HG03097 (cell line): ENCODE measurements around the gene PTPRT.

Experiments
- ATAC-seq: cut with Tn5 transposase; IDR thresholded peaks from one replicate; pipeline ENCODE4 v1.9.1; 2021; ENCODE audit not compliant: unreplicated experiment, low FRiP score

PTPRT gene

DNA sequence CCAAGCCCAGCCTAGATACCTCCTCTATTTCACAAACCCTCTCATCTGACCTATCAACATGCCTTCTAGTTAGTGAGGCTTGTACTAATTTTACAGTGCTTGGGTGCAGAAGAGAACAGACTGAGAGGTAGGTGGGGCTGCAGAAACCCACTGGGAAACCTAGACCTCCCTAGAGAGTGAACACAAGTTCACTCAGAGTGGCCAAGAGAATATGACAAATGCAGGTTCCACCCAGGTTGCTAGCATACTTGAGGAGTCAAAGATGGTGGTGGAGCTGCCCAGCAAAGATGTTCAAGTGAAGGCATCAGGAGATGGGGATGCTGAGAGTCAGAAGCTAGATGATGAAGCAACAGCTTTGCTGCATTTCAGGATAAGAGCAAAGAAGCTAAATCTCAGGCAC, 337.0 kb downstream of the PTPRT start:
- no peak for ATAC-seq

DNA sequence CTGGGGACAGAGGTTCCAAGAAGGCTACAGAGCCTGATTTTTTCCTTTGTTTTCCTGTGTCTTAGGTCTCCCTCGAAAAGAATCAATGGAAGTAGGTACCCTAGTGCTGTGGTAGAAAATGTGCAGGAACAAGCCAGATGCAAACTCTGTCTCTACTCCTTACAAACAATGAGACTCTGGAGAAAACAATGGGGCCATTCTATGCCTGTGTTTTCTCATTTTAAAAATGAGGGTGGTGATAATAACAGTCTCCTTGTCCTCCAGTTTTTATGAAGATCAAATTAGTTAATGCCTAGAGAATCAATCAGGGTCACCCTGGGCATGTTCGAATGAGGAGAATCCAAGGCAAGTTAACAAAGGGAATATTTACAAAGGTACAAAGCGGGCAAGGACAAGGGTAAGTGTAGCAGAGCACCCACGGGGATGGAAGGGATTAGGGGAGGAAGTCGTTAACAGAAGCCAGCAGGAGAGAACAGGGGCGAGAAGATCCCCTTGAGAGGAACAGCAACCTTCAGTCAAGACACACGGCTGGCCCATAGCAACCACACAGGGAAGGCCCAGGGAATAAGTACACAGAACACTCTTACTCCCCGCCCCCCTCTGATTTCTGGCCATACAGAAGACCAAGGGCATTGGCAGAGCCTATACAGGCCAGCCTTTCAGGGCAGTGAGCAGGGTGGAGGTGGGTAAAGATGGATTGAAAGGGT, 342.8 kb downstream of the PTPRT start:
- ATAC-seq: no peak

DNA sequence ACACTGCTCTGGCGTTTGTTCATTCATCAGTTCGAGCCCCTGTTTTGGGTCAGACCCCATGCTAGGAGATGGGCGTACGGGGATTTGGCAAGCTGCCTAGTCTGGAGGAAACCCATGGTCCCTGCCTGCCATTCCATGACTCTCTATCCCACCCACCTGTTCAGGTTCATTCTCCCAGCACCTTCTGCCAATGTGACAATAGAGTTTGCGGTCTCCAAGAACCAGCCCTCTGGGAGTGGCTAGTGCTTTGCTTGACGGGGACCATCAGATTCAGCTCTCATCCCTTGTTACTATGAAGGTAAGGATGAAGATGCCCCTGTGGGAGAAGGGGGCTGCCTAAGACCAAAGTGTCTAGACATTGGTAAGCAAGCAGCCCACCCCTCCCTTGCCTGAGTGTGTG, 345.0 kb downstream of the PTPRT start:
- ATAC-seq: no peak

DNA sequence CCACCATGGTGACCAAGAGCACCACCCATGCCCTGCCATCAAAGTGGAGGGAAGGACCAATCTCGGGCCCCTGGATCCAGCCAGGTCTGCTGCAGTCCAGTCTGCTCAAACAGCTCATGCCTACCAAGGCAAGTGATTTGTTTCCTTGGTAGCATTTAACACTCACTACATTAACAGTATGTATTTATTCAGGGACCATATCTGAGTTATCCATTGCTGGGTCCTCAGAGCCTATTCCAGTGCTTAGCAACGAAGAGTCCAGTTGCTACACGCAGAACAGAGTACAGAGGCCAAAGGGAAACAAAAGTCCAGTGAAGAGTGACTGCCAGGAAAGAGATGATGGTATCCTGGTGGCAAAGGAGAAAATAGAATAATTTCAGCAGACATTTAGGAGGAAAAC, 352.2 kb downstream of the PTPRT start:
- ATAC-seq: no peak

- ATAC-seq: no peak
Measured at GRCh38 chr20:42836339-42836738, 353.4 kb downstream of the PTPRT start.

- ATAC-seq: no peak
Measured at GRCh38 chr20:42807876-42808275, 381.8 kb downstream of the PTPRT start.

GRCh38 chr20:42795111-42795695, 394.5 kb downstream of the PTPRT start:
- ATAC-seq: no peak

DNA sequence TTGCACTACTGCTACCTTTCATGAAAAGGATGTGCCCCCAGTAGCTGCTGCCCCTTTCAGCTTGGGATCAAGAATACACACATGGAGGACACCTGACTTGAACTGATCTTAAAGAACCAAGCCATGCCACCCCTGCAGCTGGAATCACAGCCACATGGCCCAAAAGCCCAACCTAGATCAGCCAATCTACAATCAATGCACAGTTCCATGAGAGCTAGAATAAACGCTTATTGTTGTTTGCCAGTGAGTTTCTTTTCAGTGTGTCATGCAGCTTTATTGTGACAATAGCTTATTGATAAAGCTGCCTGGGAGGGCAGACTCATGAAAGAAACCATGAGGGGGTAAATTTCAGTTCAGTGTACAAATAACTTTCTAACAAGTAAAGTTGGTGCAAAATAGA, 397.7 kb downstream of the PTPRT start:
- ATAC-seq: no peak

DNA sequence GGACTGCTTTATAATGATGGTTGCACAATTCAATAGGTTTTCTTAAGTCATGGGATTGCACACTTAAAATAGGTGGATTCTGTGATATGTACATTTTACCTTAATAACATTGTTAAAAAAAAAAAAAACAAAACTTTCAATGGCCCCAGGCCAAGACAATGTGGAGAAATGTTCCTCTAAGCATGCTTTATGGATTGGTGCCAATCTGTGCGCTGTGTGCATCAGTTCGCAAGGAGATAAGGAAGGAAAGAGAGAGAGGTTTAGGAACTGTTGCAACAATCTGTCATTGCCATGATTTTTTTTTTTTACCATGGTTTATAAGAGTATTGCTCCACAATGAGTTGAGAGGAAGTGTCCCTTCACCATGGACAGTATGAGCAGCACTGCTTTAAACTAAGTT, 399.6 kb downstream of the PTPRT start:
- no peak for ATAC-seq

GRCh38 chr20:42788707-42789106, 401.0 kb downstream of the PTPRT start:
- ATAC-seq: no peak

DNA sequence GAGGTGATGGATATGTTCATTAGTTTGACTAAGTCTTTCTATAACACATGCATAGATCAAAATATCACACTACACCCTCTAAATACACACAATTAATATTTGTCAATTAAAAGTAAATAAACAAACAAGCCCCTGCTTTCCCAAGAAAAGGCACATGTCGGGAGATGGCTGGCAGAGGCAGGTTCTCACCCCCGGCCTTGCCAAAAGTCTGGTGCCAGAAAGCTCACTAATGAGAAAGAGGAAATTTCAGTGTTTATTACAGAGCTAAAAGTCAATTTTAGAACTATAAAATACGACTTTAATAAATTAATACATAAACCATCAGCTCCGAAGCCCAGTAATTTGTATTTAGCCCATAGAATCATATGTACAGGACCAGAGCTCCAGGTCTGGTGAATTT, 404.7 kb downstream of the PTPRT start:
- ATAC-seq: no peak

DNA sequence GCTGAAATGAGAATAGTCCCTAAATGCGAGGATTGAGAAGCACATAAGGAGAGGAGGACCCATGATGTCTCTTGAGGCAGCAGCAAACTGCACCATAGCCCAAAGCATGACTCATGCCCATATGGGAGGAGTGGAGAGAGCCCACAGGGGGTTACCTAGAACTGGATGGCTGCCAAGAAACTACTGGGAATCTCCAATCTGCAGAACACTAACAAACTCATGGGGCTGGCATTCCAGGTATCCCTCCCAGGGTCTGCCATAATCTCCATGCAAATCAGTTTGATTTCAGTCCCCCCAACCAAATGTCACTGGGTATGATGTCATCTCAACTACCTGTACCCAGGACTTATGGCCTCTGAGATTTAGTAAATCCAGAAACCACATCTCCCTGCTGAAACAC, 410.5 kb downstream of the PTPRT start:
- no peak for ATAC-seq

GRCh38 chr20:42775866-42776265, 413.8 kb downstream of the PTPRT start:
- ATAC-seq: no peak

DNA sequence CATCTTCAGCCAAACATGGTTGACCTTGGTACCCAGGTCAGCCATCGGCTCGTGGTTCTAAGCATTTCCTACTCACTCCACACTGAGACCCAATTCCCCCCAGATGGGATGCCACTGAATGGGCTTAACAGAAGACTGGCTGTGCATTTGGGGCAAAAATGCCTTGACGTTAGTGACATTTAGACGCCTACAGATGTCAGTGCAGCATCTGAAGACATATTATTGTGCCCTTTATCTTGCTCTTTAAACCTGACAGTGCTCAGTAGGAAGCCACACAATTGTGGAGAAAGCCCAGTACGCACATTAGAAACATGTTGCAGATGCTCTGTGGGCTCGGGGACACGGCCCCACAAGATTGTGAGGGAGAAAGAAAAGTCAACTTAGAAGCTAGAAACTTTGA, 414.7 kb downstream of the PTPRT start:
- ATAC-seq: no peak

DNA sequence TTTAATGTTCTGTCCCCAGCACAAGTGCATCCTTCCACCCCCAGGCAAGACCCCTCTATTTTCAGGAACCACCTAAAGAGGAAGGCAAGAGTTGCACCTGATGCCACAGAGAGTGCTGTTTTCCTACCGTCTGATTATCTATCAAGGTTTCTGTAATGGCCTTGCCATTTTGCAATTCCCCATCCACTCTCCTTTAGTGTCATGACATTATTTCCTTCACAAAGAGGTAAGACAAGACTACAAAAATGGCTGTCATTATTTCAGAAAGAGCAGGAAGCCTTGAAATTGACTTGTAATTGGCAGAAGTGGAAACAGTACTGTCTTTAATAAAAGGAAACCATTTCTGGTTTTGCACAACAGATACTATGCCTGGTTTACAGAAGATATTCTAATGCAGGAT, 426.7 kb downstream of the PTPRT start:
- no peak for ATAC-seq

GRCh38 chr20:42756991-42757390, 432.7 kb downstream of the PTPRT start:
- no peak for ATAC-seq

DNA sequence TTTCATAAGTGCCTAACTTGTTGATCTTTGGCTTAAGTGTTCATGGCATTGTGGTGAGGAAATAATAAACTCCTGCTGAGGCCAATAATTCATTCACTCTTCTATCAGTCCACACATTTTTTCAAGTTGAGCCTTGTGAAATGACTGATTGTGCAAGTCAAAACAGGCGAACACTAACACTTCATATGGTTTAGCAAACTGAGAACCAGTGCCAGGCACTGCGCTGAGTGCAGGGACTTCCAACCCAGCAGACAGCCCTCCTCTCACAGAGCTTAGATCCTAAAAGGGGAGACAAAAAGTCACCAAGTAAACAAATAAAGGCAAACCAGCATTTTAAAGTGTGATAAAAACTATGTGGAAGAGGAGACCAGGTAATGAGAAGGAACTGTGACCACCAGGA, 435.0 kb downstream of the PTPRT start:
- no peak for ATAC-seq

GRCh38 chr20:42752620-42753019, 437.1 kb downstream of the PTPRT start:
- no peak for ATAC-seq

GRCh38 chr20:42749556-42749955, 440.1 kb downstream of the PTPRT start:
- no peak for ATAC-seq

DNA sequence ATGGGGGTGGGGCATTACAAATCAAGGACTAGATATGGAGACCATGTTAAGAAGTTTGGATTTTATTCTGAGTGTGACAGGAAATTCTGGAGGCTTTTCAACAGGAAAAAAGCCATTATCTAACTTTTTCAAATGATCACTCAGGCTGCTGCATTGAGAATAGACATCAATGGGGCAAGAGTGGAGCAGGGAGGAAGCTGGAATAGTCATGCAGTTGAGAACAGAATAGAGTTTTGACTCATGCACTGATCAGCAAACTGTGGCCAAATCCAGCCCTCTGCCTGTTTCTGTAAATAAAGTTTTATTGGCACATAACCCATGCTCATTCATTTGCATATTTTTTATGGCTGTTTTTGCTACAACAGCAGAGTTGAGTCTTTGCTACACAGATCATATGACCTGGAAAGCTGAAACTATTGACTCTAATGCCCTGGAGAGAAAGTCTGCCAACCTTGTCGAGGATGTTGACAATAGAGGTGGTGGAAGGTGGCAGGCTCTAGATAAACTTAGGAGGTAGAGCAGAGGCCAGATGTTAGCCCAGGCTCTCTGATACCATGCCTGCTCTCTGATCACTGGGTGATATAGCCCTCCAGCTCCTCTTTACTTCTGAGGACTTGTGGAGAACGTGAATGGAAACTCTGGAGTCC, 441.8 kb downstream of the PTPRT start:
- ATAC-seq: no peak

DNA sequence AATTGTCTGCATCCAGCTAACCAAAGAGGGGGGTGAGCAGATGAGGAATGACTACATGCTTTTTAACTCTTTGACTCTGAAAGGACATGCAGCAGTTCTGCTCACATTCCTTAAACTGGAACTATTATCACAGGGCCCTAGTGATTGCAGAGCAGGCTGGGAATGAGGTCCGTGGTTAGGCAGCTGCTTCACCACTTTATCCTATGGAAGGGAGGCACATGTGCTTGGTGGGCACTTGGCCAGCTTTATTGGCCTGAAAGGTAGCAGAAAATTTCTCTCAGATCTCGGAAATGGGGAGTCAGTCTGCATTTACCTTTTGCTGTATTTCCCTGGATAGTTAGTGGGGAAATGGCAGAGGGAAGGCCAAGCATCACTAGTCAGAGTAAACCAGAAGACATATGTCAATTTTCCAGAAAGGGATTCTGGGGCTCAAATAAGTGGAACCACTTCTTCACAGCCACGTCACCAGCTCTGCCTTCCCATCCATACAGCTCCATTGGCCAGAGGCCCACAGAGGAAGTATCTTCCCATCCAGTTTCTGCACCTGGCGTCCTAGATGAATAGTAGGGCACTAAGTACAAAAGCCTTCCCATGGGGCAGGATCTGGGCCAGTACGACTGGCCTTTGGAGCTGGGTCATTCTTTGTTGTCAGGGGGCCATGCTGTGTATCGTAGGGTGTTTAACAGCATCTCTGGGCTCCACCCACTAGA, 444.8 kb downstream of the PTPRT start:
- ATAC-seq: no peak

GRCh38 chr20:42742926-42743325, 446.8 kb downstream of the PTPRT start:
- no peak for ATAC-seq
